Brain microvascular endothelial cell (primary cell): ENCODE measurements around the gene MROH7.

Experiments used
- DNase-seq: peaks from one replicate; pipeline ENCODE4 v3.0.0-alpha.2; 2020
- H3K27ac ChIP-seq: fragments of 250-450 bp; sonication (Bioruptor Pico); 2 replicates; pipeline ENCODE4 v1.5.1; 2020; ENCODE audit warnings: mild to moderate bottlenecking, moderate library complexity
- H3K27me3 ChIP-seq: fragments of 250-450 bp; sonication (Bioruptor Pico); replicated peaks from 2 replicates; pipeline ENCODE4 v1.5.1; 2020; ENCODE audit warnings: mild to moderate bottlenecking
- H3K36me3 ChIP-seq: fragments of 250-450 bp; sonication (Bioruptor Pico); replicated peaks from 2 replicates; pipeline ENCODE4 v1.5.1; 2020; ENCODE audit warnings: mild to moderate bottlenecking
- H3K4me3 ChIP-seq: 2 replicates; pipeline ENCODE4 v1.5.1; 2011; ENCODE audit warnings: low read depth, mild to moderate bottlenecking, control low read depth, low read length, moderate library complexity
- CTCF ChIP-seq: IDR thresholded peaks from 2 replicates; pipeline ENCODE4 v1.5.1; 2011; ENCODE audit warnings: low read depth, mild to moderate bottlenecking, moderate library complexity, low read length, control low read depth, inconsistent platforms; ENCODE audit errors: missing control alignments
- in situ Hi-C: cut with HindIII; loops from 2 replicates; pipeline ENCODE4 v1.10.0; 2017; ENCODE audit warnings: low sequenced_read_pairs, low pct_ligation_motif_present

Gene MROH7

GRCh38 chr1:54611621-54612020, 30.0 kb upstream of the MROH7 start:
- no peaks in the 10 kb centered on the region for H3K27me3 ChIP-seq
- in situ Hi-C loops: no loop called here
- TF ChIP-seq CTCF: no peak
- DNase-seq: no peak
- H3K27ac ChIP-seq: no peak overlapping the region
- H3K4me3 ChIP-seq: no peak overlapping the region
- H3K36me3 ChIP-seq: no peaks in the 10 kb centered on the region

- DNase-seq: no peak
- H3K4me3 ChIP-seq: no peak overlapping the region
- TF ChIP-seq CTCF: no peak
- peaks cover 5% of the 10 kb centered on the region for H3K27me3 ChIP-seq
- no peak overlapping the region for H3K27ac ChIP-seq
- in situ Hi-C loops: no loop called here
- no peaks in the 10 kb centered on the region for H3K36me3 ChIP-seq
These were observed 27.6 kb upstream of the MROH7 start for GRCh38 chr1:54614024-54614423.

- in situ Hi-C loops: no loop called here
- Histone ChIP-seq H3K27ac (no peak overlapping the region), H3K27me3 (peaks cover 5% of the 10 kb centered on the region), H3K4me3 (no peak overlapping the region), H3K36me3 (no peaks in the 10 kb centered on the region)
- no peak for TF ChIP-seq CTCF
- DNase-seq: no peak
These were observed 27.0 kb upstream of the MROH7 start for GRCh38 chr1:54614563-54614962.

- H3K27me3 ChIP-seq: peaks cover 5% of the 10 kb centered on the region
- H3K36me3 ChIP-seq: no peaks in the 10 kb centered on the region
- no peak overlapping the region for H3K27ac ChIP-seq
- in situ Hi-C loops: no loop called here
- no peak overlapping the region for H3K4me3 ChIP-seq
- no peak for TF ChIP-seq CTCF
- no peak for DNase-seq
These were observed 25.9 kb upstream of the MROH7 start for GRCh38 chr1:54615531-54616279.

- in situ Hi-C loops: no loop called here
- H3K27me3 ChIP-seq: peaks cover 5% of the 10 kb centered on the region
- DNase-seq: no peak
These were observed 21.8 kb upstream of the MROH7 start for GRCh38 chr1:54619749-54620148.

More at GRCh38 chr1:54619749-54620148, 21.8 kb upstream of the MROH7 start:
- no peak overlapping the region for H3K27ac ChIP-seq
- H3K36me3 ChIP-seq: no peaks in the 10 kb centered on the region
- no peak overlapping the region for H3K4me3 ChIP-seq
- no peak for TF ChIP-seq CTCF
